Ovary (tissue), 3 donors: ENCODE measurements around the gene EFCAB10.

ENCODE experiments used
- CTCF ChIP-seq, 3 donors: fragments of 450-650 bp in 2 of 3; fragments of 200-600 bp in 1 of 3; IDR thresholded peaks; one replicate each; pipeline versions ENCODE4 v1.5.1 to v1.8.0; 2016 to 2022; ENCODE audit warnings: antibody characterized with exemption in 3 of 3, mild to moderate bottlenecking in 1 of 3
- EP300 ChIP-seq: sonication (generic); formaldehyde crosslinking; IDR thresholded peaks from one replicate; pipeline ENCODE4 v1.6.1; 2017; ENCODE audit warnings: antibody characterized with exemption
- POLR2A ChIP-seq: fragments of 450-650 bp; IDR thresholded peaks from one replicate; pipeline ENCODE4 v1.6.1; 2017; ENCODE audit warnings: antibody characterized with exemption, mild to moderate bottlenecking, moderate library complexity
- donor health status: DM: no; HTN: no; CAD: no.

GRCh38 chr7:105623378-105623777 is 42.1 kb upstream of the EFCAB10 start:
- TF ChIP-seq CTCF (IDR thresholded peaks at IDR 0.05), result no peak
- TF ChIP-seq POLR2A, result no peak
- no peak for TF ChIP-seq EP300
